ENCODE measurements around the gene NCAM1. TPM values are rescaled to one million over a fixed set of nuclear protein-coding genes. Genes with fewer than 3 reads are reported as not detected.
A peak's percentile ranks its signal among the peaks of the same experiment; 100 is the strongest.

NCAM1 gene
- total RNA-seq, 1 donor from 2014 or later = not detected

DNA sequence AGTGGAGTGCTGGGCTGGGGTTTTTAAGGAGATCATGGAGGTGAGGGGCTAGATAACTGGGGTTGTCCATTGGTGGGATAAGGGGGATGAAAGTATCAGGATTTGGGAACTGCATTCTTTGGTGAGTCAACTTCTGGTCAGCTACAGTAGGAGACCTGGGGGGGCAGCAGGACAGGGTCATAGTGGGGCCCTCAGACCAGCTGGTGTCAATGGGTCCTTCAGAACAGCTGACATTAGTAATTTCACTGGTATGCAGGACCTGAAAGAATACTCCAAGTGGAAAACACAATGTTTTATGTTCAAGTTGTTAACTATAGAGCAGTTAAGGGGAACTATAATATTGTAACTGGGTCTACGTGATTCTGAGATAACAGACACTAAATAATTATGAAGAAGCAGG is 350.3 kb downstream of the NCAM1 start:
- intact Hi-C loops (cut with micrococcal nuclease) = loop anchor here (5.0 to 10.0 kb wide), 3 partner anchors 281 to 1913 kb away; no protein-coding TSS in a partner anchor
- no peaks in the 10 kb centered on the region for H3K27me3 Mint-ChIP-seq (ENCODE audit: insufficient read depth)
- no peaks in the 10 kb centered on the region for H3K36me3 Mint-ChIP-seq (ENCODE audit: low read depth)
- no peak for DNase-seq (ENCODE audit: low spot score)
- no peak overlapping the region for H3K27ac Mint-ChIP-seq
- H3K9me3 Mint-ChIP-seq = no peaks in the 10 kb centered on the region
- no peak overlapping the region for H3K4me3 Mint-ChIP-seq
- peaks cover 20% of the 10 kb centered on the region for H3K4me1 Mint-ChIP-seq (ENCODE audit: low read depth)

DNA sequence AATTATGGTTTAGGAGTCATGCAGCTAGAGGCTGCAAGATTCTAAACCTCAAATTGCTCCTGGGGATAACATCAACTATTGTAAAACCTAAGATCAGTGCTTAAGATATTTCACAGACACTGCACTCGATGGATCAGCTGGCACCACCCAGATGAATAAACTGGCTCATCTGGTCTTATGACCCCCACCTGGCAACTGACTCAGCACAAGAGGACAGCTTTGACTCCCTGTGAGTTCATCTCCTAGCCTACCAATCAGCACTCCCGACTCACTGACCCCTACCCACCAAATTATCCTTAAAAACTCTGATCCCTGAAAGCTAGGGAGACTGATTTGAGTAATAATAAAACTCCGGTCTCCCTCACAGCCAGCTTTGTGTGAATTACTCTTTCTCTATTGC is 352.4 kb downstream of the NCAM1 start:
- H3K4me3 Mint-ChIP-seq = peak overlapping the region; percentile 78
- peaks cover 20% of the 10 kb centered on the region for H3K4me1 Mint-ChIP-seq (ENCODE audit: low read depth)
- H3K27me3 Mint-ChIP-seq (ENCODE audit: insufficient read depth) = no peaks in the 10 kb centered on the region
- no peaks in the 10 kb centered on the region for H3K9me3 Mint-ChIP-seq
- DNase-seq (ENCODE audit: low spot score) = no peak
- intact Hi-C loops (cut with micrococcal nuclease) = loop anchor here (5.0 to 10.0 kb wide), 3 partner anchors 279 to 1911 kb away; no protein-coding TSS in a partner anchor
- H3K27ac Mint-ChIP-seq = peak overlapping the region; percentile 60
- H3K36me3 Mint-ChIP-seq (ENCODE audit: low read depth) = peaks cover 7% of the 10 kb centered on the region

DNA sequence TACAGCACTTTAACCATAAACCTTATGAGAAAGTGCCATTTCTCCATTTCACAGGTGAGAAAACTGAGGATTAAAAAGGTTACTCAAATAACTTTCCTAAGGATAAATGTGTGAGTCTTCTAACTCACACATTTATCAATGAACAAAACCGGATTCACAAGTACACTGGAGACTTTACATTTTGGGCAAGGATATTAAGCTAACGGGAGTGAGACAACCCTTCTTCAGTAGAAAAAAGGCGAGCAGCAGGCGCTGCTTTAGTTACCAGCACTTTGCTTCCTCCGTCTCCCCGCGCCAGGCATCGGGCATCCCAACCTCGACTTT is 352.8 kb downstream of the NCAM1 start:
- DNase-seq (ENCODE audit: low spot score) = no peak
- Mint-ChIP-seq H3K4me3 (peak overlapping the region; percentile 78), H3K4me1 (ENCODE audit: low read depth) (peaks cover 20% of the 10 kb centered on the region), H3K27ac (peak overlapping the region; percentile 60), H3K9me3 (no peaks in the 10 kb centered on the region), H3K27me3 (ENCODE audit: insufficient read depth) (no peaks in the 10 kb centered on the region), H3K36me3 (ENCODE audit: low read depth) (peaks cover 7% of the 10 kb centered on the region)
- intact Hi-C loops (cut with micrococcal nuclease) = loop anchor here (1.0 to 10.0 kb wide), 7 partner anchors 278 to 1911 kb away; partner anchors contain the start of genes PTS, SDHD, TIMM8B and USP28

DNA sequence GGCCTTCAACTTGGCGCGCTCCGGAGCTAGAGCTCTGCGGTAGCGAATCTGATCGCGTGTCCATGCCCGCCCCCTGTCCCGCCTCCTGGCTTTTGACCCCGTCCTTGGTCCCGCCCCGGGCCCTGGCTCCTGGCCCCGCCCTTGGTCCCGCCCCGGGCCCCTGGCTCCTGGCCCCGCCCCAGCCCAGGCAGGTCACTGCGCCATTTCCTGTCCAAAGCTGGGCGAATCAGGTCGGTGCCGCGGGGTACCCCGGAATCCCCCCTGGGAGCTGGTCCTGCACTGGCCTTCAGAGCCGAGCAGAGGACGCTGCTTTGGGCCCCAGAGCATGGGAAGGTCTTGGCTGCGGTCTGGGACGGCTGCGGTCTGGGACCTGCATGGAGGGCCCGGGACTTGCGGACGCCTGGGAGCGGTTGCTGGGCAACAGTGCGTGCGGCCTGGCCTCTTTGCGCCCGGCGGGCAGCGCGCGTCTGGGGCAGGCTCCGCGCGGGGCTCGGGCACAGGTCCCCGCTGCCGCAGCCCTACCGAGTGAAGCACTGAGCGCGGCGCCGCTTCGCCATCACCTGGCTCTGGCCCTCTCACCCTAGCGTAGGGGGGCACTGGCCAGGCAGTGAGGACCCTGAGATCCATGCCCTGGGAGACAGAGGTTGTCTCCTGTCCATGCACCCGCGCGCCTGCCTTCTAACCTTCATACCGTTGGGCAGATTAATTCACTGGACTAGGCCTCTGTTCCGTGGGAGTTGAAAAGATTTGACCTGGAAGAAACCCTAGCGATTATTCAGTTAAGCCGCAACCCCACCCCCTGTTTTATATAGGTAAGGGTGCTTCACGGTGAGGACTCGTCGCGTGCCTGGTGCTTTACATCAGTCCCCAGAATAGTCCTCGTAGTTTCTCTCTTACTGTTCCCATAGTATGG is 353.4 kb downstream of the NCAM1 start, which contains the start of gene TTC12:
Gene TTC12 (plus strand): TSS at position 195 of the 913 bp plus-strand sequence. CDS start 1,675 bp downstream, outside the sequence.
- DNase-seq (ENCODE audit: low spot score) = peak; percentile 89
- intact Hi-C loops (cut with micrococcal nuclease) = loop anchor here (1.0 to 10.0 kb wide), 7 partner anchors 278 to 1910 kb away; partner anchors contain the start of genes PTS, SDHD, TIMM8B and USP28
- Mint-ChIP-seq H3K36me3 (ENCODE audit: low read depth) (peaks cover 7% of the 10 kb centered on the region), H3K27me3 (ENCODE audit: insufficient read depth) (no peaks in the 10 kb centered on the region), H3K27ac (peak within 1 kb of the TSS; percentile 70), H3K4me1 (ENCODE audit: low read depth) (peaks cover 20% of the 10 kb centered on the region), H3K4me3 (peak within 1 kb of the TSS; percentile 81), H3K9me3 (no peaks in the 10 kb centered on the region)

DNA sequence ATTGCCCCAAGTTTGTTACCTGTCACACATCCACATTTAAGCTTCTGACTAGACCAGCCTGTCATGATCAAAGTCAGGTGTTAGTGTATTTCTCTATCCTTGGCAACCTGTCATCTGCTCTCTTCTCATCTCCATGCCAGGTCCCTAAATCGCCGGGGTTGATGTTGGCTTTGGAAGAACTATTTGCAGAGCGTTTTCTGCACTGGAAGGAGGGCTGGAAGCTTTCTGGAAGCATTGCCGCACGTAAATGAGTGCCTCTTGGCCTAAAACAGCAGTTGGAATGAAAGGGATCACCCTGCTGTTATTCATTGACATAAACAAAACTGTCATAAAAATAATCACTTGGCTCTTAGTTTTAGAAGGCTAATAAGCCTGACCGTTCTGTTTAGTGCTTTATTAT is 354.6 kb downstream of the NCAM1 start:
- intact Hi-C loops (cut with micrococcal nuclease) = loop anchor here (10.0 kb wide), 1 partner anchor 1909 kb away; no protein-coding TSS in a partner anchor
- peaks cover 20% of the 10 kb centered on the region for H3K4me1 Mint-ChIP-seq (ENCODE audit: low read depth)
- no peaks in the 10 kb centered on the region for H3K9me3 Mint-ChIP-seq
- H3K36me3 Mint-ChIP-seq (ENCODE audit: low read depth) = peaks cover 8% of the 10 kb centered on the region
- peak overlapping the region; percentile 81 for H3K4me3 Mint-ChIP-seq
- DNase-seq (ENCODE audit: low spot score) = no peak
- H3K27ac Mint-ChIP-seq = no peak overlapping the region
- no peaks in the 10 kb centered on the region for H3K27me3 Mint-ChIP-seq (ENCODE audit: insufficient read depth)

DNA sequence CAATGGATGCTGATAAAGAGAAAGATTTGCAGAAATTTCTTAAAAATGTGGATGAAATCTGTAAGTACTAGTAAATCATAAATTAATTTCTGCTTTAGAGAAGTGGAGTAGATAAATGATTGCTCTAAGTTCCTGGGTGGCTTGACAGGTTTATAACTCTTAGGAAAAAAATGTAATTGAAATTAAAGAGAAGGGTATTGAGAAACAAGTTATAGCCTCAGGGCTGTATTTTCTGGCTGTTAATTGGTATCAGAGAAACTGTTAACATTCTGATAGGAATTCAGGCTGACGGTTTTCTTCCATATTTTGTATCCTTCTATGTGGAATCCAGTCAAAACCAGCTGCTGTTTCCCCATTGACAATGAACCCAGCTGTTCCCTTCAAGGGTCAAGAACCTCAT is 355.0 kb downstream of the NCAM1 start:
- Mint-ChIP-seq H3K9me3 (no peaks in the 10 kb centered on the region), H3K4me3 (peak overlapping the region; percentile 49), H3K4me1 (ENCODE audit: low read depth) (peaks cover 20% of the 10 kb centered on the region), H3K27me3 (ENCODE audit: insufficient read depth) (no peaks in the 10 kb centered on the region), H3K36me3 (ENCODE audit: low read depth) (peaks cover 8% of the 10 kb centered on the region), H3K27ac (no peak overlapping the region)
- intact Hi-C loops (cut with micrococcal nuclease) = loop anchor here (10.0 kb wide), 1 partner anchor 1909 kb away; no protein-coding TSS in a partner anchor
- no peak for DNase-seq (ENCODE audit: low spot score)

DNA sequence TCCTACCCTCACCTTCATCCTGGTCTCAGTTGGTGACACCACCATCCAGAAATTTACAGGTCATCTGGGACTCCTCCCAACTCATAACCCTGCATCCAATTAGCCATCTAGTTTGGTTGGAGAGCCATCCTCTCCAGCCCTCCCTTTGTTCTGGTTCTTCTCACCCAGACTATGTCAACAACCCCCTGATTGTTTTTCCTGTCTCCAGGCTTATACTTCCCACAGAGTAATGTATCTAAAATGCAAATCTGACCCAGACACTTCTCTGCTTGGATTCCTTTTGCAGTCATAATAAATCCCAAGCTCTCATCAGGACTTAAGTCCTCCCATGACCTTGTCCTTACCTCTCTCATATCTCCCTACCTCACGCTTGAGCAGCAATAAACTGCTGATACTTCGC is 356.1 kb downstream of the NCAM1 start:
- intact Hi-C loops (cut with micrococcal nuclease) = loop anchor here (10.0 kb wide), 1 partner anchor 1907 kb away; no protein-coding TSS in a partner anchor
- H3K4me3 Mint-ChIP-seq = peak overlapping the region; percentile 5
- H3K27ac Mint-ChIP-seq = no peak overlapping the region

DNA sequence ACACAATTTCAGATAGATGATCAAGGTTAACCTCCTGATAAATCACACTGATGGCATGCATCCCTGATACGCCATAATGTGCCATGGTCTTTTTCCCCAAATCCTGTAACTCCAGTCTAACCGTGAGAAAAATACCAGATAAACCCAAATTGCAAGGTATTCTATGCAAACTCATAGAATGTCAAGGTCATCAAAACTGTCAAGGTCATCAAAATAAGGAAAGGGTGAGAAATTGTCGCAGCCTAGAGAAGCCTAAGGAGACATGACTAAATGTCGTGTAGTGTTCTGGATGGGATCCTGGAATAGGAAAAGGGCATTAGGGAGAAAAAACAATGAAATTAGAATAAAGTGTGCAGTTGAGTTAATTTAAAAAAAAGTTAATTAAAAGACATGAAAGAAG is 357.9 kb downstream of the NCAM1 start:
- intact Hi-C loops (cut with micrococcal nuclease) = loop anchor here (10.0 kb wide), 1 partner anchor 1906 kb away; no protein-coding TSS in a partner anchor
- H3K4me3 Mint-ChIP-seq = no peak overlapping the region
- no peak overlapping the region for H3K27ac Mint-ChIP-seq
- no peak for DNase-seq (ENCODE audit: low spot score)
- no peaks in the 10 kb centered on the region for H3K9me3 Mint-ChIP-seq
- no peaks in the 10 kb centered on the region for H3K27me3 Mint-ChIP-seq (ENCODE audit: insufficient read depth)
- peaks cover 11% of the 10 kb centered on the region for H3K4me1 Mint-ChIP-seq (ENCODE audit: low read depth)
- peaks cover 8% of the 10 kb centered on the region for H3K36me3 Mint-ChIP-seq (ENCODE audit: low read depth)

More for the DNA sequence above, 356.1 kb downstream of the NCAM1 start:
- no peaks in the 10 kb centered on the region for H3K27me3 Mint-ChIP-seq (ENCODE audit: insufficient read depth)
- H3K4me1 Mint-ChIP-seq (ENCODE audit: low read depth) = peaks cover 20% of the 10 kb centered on the region
- no peak for DNase-seq (ENCODE audit: low spot score)
- no peaks in the 10 kb centered on the region for H3K9me3 Mint-ChIP-seq
- peaks cover 8% of the 10 kb centered on the region for H3K36me3 Mint-ChIP-seq (ENCODE audit: low read depth)

DNA sequence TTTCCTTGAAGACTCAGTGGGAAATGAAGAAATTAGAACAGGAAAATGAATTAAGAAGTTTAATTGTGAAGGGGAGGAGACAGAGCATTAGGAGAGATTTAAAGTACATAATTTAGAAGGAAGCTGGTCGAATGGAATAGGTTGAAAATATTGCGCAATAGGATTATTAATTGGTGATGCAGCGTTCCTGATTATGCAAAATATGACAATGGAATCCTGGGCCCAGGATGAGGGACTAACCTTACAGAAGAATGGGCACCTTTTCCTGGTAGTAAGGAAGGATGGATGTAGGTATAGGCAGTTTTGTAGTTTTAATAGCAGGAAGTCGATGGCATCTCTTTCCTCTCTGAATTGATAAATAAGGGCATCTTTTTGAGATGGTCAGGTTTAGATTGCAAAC is 360.9 kb downstream of the NCAM1 start:
- Mint-ChIP-seq H3K27ac (no peak overlapping the region), H3K4me1 (ENCODE audit: low read depth) (no peaks in the 10 kb centered on the region), H3K36me3 (ENCODE audit: low read depth) (peaks cover 8% of the 10 kb centered on the region), H3K27me3 (ENCODE audit: insufficient read depth) (no peaks in the 10 kb centered on the region), H3K9me3 (no peaks in the 10 kb centered on the region), H3K4me3 (no peak overlapping the region)
- no peak for DNase-seq (ENCODE audit: low spot score)
- intact Hi-C loops (cut with micrococcal nuclease) = no loop called here

DNA sequence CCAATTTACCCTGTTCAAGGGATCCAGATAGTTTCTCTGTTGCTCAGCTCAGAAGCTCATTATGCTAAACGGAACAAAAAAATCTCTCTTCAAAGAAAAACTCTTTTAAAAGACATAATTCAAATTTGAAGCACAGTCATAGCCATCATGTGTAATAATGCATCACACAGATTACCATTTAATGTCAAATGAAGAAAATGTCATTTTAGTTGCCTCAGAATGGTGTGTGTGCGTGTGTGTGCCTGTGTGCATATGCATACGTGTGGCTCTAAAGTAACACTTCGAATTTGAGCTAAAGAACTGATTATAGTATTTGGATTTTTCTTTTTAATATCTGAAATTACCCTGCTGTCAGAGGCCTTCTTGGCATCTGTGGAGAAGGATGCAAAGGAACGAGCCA is 363.0 kb downstream of the NCAM1 start:
- no peak overlapping the region for H3K4me3 Mint-ChIP-seq
- no peaks in the 10 kb centered on the region for H3K27me3 Mint-ChIP-seq (ENCODE audit: insufficient read depth)
- peaks cover 1% of the 10 kb centered on the region for H3K36me3 Mint-ChIP-seq (ENCODE audit: low read depth)
- no peaks in the 10 kb centered on the region for H3K4me1 Mint-ChIP-seq (ENCODE audit: low read depth)
- no peak overlapping the region for H3K27ac Mint-ChIP-seq
- DNase-seq (ENCODE audit: low spot score) = no peak
- intact Hi-C loops (cut with micrococcal nuclease) = no loop called here
- no peaks in the 10 kb centered on the region for H3K9me3 Mint-ChIP-seq

All from activated T-helper 1 cell treated with anti-CD3 and anti-CD28 coated beads, Interleukin-12 subunit alpha, Interleukin-12 subunit beta, Interleukin-2, Interleukin-4 antibody, amounts not matched to agents 30 ng/mL and 10 ng/mL and 1 ng/mL, durations not matched to agents 14 hours and 24 hours and 36 hours (primary cell).